Measurements from ENCODE around the gene NFKBIB. TPM values are rescaled to one million over a fixed set of nuclear protein-coding genes. Genes with fewer than 3 reads are reported as not detected.
A peak's percentile ranks its signal among the peaks of the same experiment; 100 is the strongest.

NFKBIB gene
- total RNA-seq, 1 donor from 2014 or later, result 14.5 TPM

DNA sequence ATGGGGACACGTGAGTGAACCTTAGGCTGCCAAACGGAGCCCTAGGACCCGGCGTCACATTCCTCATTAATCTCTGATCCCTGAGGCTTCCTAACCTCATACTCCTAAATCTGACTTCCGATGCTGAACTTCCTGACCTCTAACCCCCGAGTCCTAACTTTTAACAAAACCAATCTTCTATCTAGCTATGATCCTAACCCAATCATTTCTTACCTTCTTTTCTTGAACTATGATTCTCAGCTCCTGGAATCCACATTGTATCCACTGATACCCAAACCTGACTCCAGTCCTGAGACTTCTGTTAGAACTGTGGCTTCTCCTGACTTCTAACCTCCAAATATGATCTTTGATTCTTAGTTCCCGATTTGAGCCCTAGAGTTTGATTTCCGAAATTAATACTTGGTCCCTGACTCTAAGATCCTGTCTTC, 447 bp downstream of the NFKBIB start:
- DNase-seq, result no peak
- ATAC-seq, result no peak
- intact Hi-C loops (cut with micrococcal nuclease), result no loop called here

DNA sequence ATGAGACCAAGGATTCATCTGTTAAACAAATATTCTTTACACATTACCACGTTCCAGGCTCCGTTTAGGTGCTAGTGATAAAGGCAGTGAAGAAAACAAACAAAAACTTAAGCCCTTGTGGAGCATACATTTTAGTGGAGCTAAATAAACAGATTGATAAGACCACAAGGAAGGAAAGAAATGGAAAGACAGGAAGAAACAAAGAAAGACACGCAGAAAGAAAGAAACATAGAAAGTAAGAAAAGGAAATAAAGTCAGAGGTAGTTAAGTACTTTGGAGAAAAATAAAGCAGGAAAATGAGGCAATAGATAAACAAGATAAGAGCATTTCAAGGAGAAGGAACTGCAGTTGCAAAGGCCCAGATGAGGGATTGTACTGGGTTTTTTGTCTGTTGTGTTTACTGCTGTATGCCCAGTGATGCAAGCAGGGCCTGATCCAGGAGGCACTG, 998 bp downstream of the NFKBIB start:
- DNase-seq (no peak), ATAC-seq (no peak)
- intact Hi-C loops (cut with micrococcal nuclease), result no loop called here

DNA sequence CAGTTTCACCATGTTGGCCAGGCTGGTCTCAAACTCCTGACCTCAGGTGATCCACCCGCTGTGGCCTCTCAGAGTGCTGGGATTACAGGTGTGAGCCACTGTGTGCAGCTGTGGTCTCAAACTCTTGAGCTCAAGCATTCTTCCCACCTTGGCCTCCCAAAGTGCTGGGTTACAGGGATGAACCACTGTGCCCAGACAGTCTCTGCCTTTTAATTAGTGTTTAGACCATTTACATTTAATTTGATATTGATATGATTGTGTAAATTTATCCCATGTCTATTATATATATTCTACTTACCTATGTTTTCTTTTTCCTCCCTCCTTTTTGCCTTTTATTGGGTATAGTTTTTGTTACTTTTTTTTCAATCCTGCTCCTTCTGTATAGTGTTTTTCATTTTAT, 1.9 kb downstream of the NFKBIB start:
- no peak for ATAC-seq
- intact Hi-C loops (cut with micrococcal nuclease), result no loop called here
- DNase-seq, result no peak

DNA sequence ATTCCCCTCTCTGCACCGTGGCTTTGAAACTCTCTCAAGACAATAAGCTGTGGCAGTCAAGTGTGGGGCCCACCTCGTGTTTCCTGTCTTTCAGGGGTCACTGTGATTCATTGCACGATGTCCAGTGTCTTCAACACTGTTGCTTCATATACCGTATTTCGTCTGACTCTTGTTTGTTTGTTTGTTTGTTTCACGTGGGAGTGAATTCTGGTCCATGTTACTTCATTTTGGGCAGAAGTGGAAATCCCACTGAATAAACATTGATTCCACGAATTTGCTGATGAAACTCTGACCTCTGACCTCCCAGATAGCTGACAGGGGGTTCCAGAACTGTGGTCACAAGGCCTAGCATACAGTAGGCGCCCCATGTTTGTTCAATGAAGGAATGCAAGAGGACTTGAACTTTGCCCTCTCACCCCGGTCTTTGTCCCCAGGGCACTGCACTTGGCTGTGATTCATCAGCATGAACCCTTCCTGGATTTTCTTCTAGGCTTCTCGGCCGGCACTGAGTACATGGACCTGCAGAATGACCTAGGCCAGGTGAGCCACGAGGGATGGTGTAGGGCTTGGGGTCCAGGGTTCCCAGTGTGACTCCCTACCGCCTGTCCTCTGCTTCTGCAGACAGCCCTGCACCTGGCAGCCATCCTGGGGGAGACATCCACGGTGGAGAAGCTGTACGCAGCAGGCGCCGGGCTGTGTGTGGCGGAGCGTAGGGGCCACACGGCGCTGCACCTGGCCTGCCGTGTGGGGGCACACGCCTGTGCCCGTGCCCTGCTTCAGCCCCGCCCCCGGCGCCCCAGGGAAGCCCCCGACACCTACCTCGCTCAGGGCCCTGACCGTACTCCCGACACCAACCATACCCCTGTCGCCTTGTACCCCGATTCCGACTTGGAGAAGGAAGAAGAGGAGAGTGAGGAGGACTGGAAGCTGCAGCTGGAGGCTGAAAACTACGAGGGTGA, 5.1 kb downstream of the NFKBIB start:
- ATAC-seq (no peak), DNase-seq (no peak)
- intact Hi-C loops (cut with micrococcal nuclease), result no loop called here

DNA sequence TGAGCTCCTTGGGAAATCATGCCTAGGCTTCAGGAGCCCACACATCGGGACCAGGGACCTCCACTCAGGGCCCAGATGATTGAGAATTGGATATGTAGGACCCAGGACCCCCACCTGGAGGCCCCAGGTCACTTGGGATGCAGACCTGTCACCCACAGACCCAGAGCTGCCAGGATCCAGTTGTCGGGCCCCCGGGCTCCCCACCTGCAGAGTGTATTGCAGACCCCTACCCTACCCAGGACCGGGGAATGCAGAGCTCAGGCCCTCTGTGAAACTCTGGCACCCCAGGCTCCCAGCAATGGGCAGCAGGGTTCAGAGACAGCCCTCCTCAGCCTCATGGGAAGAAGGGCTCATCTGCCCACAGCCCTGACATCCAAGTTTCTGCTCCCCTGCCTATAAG, 5.9 kb downstream of the NFKBIB start:
- ATAC-seq (no peak), DNase-seq (no peak)
- intact Hi-C loops (cut with micrococcal nuclease), result no loop called here

DNA sequence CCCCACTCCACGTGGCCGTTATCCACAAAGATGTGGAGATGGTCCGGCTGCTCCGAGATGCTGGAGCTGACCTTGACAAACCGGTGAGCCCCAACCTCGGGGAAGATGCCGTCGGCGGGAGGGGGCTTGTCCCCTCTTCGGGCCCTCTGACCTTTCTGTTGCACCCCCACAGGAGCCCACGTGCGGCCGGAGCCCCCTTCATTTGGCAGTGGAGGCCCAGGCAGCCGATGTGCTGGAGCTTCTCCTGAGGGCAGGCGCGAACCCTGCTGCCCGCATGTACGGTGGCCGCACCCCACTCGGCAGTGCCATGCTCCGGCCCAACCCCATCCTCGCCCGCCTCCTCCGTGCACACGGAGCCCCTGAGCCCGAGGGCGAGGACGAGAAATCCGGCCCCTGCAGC, 7.5 kb downstream of the NFKBIB start:
- intact Hi-C loops (cut with micrococcal nuclease), result no loop called here
- DNase-seq, result no peak

DNA sequence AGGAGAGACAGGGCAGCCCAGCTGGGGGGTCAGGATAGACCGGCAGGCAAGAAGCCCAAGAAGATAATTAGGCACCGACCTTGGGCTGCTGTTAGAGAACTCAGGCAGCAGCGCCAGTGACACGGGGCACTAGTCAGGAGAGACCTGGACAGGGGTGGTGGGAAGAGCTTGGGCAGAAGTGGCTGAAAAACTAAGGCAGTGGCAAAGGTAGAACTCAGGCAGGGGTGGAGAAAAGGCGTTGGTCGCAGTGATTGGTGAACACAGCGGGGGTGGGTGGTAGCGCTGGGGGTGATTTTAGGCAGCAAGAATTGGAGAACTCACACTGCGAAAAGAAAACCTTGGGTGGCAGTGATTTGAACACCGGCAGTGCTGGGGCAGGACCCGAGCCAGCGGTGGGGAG, 7.9 kb downstream of the NFKBIB start:
- intact Hi-C loops (cut with micrococcal nuclease), result no loop called here
- DNase-seq, result no peak
- no peak for ATAC-seq

More for the DNA sequence above, 7.5 kb downstream of the NFKBIB start:
- ATAC-seq, result no peak

DNA sequence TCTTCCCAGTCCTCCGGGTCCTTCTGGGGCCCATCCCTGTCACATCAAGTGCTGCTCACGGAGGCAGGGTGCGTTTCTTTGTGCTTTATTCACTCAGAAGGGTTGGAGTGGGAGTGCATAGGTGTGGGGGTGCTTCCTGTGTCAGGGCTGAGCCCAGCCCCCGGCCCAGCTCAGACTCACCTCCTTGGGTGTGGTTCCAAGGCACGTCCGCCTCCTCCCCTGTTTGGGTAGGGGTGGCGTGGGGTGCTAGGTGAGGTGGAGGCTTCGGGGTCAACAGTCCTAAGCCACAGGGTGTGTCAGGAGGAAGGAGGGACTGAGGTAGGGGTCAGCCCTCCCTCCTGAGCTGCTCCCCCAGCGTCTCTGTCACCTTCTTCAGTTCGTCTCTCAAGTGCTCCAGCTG, 9.1 kb downstream of the NFKBIB start:
- intact Hi-C loops (cut with micrococcal nuclease), result no loop called here
- no peak for ATAC-seq
- no peak for DNase-seq

DNA sequence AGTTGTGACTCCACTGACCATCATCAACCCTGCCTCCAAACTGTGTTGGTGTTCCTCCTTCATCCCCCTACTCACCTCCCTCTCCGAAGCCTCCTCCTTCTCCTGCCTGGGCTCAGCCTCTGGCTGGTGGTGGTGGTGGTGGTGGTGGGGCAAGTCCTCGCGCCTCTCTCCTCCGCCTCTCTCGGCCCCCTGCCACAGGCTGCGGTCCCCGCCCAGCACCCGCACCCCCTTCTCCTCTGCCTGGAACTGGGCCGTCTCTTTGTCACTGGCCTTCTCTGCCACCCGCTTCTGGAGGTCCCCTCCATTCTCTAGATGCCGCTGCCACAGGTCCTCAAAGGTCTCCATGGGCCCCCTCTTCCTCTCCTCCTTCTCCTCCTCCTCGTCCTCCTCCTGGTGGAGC, 10.7 kb downstream of the NFKBIB start:
- no peak for DNase-seq
- intact Hi-C loops (cut with micrococcal nuclease), result no loop called here
- ATAC-seq, result no peak

DNA sequence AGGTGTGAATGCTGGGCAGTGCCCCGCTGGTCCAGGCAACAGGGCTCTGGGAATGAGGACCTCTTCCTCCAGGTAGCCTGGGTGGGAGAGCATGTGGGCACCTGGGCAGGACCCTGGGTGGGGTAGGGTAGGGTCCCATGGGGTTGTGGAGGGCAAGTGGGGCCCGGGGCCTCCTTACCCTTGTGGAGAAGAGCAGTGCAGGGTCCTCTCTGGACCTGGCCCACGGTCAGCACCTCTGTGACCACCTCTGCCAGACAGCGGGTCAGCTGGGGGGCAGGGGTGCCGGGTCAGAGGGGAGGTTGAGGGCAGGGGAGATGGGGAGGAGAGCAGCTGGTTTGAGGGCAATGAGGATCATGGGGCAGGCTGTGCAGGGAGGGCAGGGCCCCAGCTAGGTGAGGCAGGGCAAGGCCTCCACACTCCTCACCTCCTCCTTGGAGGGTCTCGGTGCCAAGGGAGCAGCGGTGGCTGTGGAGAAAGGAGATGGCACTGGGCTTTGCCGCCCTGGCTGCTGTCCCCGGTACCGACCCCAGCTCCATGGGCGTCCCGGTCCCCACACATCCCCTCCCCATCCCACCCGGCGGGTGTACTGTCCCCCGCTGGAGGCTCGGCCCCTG, 11.7 kb downstream of the NFKBIB start:
- intact Hi-C loops (cut with micrococcal nuclease), result no loop called here
- no peak for DNase-seq
- ATAC-seq, result no peak

DNA sequence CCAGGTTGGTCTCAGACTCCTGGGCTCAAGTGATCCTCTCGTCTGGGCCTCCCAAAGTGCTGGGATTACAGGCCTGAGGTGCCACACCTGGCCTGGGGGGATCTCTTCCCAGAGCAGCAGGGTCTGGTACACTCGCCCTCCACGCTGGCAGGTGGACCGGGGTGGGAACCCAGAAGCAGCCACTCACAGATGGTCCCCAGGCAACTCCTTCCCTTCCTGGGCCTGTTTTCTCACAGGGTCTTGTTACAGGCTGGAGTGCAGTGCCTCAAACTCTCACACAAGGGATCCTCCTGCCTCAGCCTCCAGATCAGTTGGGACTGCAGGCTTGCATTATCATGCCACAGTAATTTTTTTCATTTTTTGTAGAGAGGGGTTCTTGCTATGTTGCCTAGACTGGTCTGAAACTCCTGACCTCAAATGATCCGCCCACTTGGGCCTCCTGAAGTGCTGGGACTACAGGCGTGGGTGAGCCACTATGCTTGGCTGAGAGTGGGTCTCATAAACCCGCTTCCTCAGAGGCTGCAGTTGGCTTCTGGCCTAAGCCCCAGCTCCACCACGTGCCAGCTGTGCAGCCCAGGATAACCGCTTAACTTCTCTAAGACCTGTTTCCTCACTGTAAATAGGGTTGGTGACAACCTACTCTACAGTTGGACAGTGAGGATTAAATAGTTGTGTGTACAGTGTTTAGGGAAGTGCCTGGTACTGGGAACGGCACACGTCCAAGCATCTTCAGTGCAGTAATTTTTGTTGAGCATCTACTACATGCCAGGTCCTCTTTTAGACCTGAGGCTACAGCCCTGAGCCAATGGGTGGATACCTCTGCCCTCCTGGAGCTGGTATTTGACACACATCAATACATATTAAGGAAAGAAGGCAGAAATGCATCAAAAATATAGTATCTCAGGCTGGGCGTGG, 13.1 kb downstream of the NFKBIB start:
- intact Hi-C loops (cut with micrococcal nuclease), result no loop called here
- ATAC-seq (no peak), DNase-seq (no peak)

DNA sequence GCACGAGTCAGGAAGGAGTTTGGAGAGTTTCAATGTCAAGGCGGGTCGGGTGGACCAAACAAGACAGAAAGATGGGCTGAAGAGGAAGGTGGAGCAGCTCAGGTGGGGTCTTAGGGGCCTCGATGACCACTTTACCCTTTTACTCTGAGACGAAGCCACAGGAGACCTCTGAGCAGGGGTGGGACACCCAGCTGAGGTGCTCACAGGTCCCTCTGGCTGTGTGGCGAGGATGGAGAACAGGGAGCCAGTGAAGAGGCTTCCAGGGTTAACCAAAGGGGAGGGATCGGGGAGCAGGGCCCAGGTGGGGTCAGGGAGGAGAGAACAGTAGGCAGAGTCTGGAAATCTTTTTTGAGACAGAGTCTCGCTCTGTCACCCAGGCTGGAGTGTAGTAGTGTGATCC, 14.2 kb downstream of the NFKBIB start:
- DNase-seq (peak; percentile 15), ATAC-seq (no peak)
- intact Hi-C loops (cut with micrococcal nuclease), result no loop called here

DNA sequence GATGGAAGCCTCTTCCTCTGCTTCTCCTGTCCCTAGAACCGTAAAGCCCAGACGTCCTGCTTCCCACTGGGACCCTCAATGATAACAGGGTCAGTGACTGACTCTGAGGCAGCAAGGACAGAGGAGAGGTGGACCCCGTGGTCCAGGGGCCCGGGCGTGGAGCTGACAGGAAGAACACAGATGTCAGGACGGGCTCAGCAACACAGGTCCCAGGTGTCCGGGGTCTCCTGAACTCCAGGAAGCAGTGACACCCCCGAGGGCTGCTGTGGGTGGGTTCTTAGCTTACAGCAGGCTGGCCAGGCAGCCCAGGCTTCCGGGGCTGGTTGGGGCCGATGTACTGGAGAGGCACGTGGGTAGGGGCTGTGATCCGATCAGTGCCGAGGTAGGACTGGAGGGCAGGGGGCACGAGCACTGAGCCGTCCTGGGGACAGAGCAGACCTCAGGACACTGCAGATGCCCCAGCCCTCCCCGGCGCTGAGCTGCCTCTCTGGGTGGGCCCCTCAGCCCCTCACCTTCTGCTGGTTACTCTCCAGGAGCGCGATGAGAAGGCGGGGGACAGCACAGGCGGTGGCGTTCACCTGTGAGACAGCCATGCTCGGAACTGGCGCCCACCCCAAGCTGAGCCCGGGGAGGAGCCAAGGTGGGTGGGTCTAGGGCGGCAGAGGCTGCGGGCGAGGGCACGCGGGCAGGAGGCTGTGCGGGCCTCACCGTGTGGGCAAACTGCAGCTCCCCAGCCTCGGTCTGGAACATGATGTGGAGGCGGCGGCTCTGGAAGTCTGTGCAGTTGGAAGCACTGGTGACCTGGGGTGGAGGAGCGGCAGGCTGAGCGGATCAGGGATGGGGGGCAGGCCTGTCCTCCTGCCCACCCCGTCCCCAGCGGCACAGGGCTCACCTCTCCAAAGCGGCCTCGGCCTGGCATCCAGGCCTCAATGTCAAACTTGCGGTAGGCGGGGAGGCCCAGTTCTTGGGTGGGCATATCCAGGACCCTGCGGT, 15.9 kb downstream of the NFKBIB start:
- DNase-seq, result no peak
- no peak for ATAC-seq
- intact Hi-C loops (cut with micrococcal nuclease), result no loop called here

DNA sequence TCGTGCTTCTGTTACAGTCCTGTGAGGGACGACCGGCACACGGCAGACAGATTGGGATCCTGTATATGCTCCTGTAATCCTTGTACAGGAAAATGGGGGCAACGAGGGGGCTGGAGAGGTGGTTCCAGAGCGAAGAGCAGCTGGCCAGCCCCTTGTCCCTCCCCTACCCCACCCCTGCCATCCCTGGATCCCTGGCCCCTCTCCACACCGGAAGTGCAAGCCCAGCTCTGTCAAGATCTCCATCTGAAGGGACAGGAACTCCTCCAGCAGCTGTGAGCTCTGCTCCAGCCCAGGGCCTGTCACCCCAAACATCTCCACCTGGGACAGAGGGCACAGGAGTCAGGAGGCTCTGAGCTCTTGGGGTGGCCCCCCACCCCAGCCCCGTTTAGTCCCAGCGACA, 17.7 kb downstream of the NFKBIB start:
- DNase-seq (no peak), ATAC-seq (no peak)
- intact Hi-C loops (cut with micrococcal nuclease), result no loop called here

DNA sequence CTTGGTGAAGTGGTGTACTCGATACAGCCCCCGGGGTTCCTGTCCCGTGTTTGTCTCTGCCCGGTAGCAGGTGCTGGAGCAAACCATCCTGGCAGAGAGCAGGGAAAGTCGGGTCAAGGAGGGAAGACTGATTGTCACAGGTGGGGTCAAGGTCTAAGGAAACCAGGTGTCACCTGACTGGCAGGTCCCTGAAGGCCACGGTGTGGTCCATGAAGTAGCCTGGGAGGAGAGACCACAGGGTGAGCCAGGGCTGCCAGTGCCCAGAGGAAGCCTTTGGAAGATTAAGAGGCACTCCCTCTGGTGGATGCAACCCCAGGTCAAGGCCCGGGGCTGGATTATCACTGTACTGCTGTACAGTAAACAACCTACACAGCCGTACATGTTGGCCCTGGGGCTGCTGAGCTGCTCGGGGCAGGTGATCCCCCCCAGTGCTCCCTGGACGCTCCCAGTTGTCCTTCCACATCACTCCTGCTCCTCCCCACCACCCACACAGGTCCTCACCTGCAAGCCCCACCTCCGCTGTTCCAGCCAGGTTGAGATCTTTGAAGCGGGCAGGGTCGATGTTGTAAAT, 18.2 kb downstream of the NFKBIB start:
- intact Hi-C loops (cut with micrococcal nuclease), result no loop called here
- DNase-seq, result no peak
- peak; percentile 30 for ATAC-seq

DNA sequence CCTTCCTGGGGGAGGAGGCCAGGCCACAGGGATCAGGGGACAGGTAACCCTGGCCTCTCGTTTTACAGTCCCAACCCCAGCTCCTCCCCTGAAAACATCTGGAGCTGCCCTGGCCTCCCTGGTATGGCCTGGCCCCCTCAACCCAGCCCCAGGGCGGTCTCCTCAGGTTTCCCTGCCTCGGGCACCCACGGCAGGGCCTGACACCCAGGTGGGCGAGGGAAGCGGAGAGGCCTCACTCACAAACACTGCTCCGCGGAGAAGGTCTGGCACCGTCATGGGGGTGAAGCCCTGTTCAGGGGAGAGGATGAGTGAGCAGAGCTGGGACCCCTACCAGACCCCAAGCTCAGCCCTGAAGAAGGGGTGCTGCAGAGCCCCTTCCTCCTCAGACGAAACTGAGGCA, 18.8 kb downstream of the NFKBIB start:
- ATAC-seq (no peak), DNase-seq (no peak)
- intact Hi-C loops (cut with micrococcal nuclease), result no loop called here

DNA sequence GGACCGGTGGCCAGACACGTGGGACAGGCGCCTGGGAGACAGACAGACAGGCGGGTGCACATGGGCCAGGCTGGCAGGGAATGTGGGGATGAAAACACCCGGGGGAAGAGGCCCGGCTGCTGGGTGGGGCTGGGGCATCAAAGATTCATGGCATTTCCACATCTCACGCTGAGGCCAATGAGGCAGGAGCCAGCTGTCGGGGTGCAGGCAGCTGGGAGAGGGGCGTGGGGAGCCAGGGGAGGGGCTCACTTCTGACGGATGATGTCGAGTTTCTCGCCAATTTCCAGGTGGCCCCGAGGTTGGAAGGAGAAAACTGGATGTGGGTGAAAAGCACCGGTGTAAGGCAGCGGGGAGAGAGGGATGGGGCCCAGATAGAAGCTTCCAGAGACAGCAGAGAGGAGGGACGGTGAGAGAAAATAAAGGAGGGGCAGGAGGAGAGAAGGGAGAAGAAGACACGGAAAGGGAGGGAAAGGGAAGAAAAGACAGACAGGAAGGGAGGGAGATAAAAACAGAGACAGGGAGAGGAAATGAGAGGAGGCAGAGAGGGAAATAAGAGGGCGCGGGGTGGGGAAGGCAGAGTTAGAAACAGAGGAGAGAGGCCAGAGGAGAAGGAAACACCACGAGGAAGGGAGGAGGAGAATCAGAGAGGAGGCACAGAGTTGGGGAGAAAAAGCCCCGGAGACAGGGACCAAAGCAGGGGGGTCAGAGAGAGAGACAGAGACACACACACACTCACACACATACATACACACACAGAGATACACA, 20.2 kb downstream of the NFKBIB start:
- ATAC-seq (no peak), DNase-seq (no peak)

More for the DNA sequence above, 20.2 kb downstream of the NFKBIB start:
- intact Hi-C loops (cut with micrococcal nuclease), result no loop called here

All from left ventricle myocardium superior (tissue), 1 donor.